WTC11 (cell line): ENCODE measurements around the gene AKAP1. TPM values are rescaled to one million over a fixed set of nuclear protein-coding genes. Genes with fewer than 3 reads are reported as not detected.
"Not testable (repeated sequence)": the region's sequence is repeated elsewhere in the genome, so short reads cannot be mapped to it uniquely, and the experiment has no call there.

ENCODE experiments used
- ATAC-seq: fragments of 200-7000 bp; cut with Tn5 transposase; 2 replicates; pipeline ENCODE4 v1.10.0; 2021; ENCODE audit warnings: mild to moderate bottlenecking, moderate library complexity
- CTCF ChIA-PET: fragments of 300-600 bp; sonication (Branson Sonifier 250); formaldehyde crosslinking; loops from one replicate; lab custom pipeline; 2021; ENCODE audit warnings: antibody characterized with exemption; lab: Charles Lee
- POLR2A ChIA-PET: fragments of 350-600 bp; sonication (Branson Sonifier 250); formaldehyde crosslinking; loops from one replicate; lab custom pipeline; 2021; ENCODE audit warnings: antibody characterized with exemption; lab: Charles Lee
- DNase-seq: peaks from one replicate; pipeline ENCODE4 v3.0.0; 2021; ENCODE audit warnings: low spot score
- H3K27ac Mint-ChIP-seq: 2 replicates; pipeline ENCODE4 v1.8.0; 2021; ENCODE audit warnings: mixed read lengths
- H3K27me3 Mint-ChIP-seq: 2 replicates; pipeline ENCODE4 v1.8.0; 2021; ENCODE audit warnings: low read depth, mild to moderate bottlenecking, moderate library complexity, mixed read lengths
- H3K36me3 Mint-ChIP-seq: 2 replicates; pipeline ENCODE4 v1.8.0; 2021; ENCODE audit warnings: mixed read lengths
- H3K4me1 Mint-ChIP-seq: 2 replicates; pipeline ENCODE4 v1.8.0; 2022; ENCODE audit warnings: mixed read lengths
- H3K4me3 Mint-ChIP-seq: 2 replicates; pipeline ENCODE4 v1.8.0; 2021; ENCODE audit warnings: mild to moderate bottlenecking, moderate library complexity, mixed read lengths
- H3K9me3 Mint-ChIP-seq: 2 replicates; pipeline ENCODE4 v1.8.0; 2021; ENCODE audit warnings: mixed read lengths
- ATF6 ChIP-seq: sonication (generic); formaldehyde crosslinking; IDR thresholded peaks from 2 replicates; pipeline ENCODE4 v1.8.1; 2023; ENCODE audit warnings: mild to moderate bottlenecking, missing genetic modification reagents
- CBFB ChIP-seq: sonication (generic); formaldehyde crosslinking; IDR thresholded peaks from 2 replicates; pipeline ENCODE4 v1.8.1; 2022; ENCODE audit warnings: mild to moderate bottlenecking, low read depth, missing genetic modification reagents
- CDX4 ChIP-seq: fragments of 250-450 bp; sonication (Bioruptor Pico); IDR thresholded peaks from 2 replicates; pipeline ENCODE4 v1.9.0; 2021; ENCODE audit warnings: moderate library complexity, mild to moderate bottlenecking, inconsistent platforms, borderline replicate concordance
- CREB1 ChIP-seq: sonication (generic); formaldehyde crosslinking; IDR thresholded peaks from 2 replicates; pipeline ENCODE4 v1.8.0; 2023; ENCODE audit warnings: mild to moderate bottlenecking, missing genetic modification reagents
- E2F1 ChIP-seq: sonication (generic); formaldehyde crosslinking; IDR thresholded peaks from 2 replicates; pipeline ENCODE4 v1.8.0; 2022; ENCODE audit warnings: mild to moderate bottlenecking, missing genetic modification reagents
- E2F4 ChIP-seq: sonication (generic); formaldehyde crosslinking; IDR thresholded peaks from 2 replicates; pipeline ENCODE4 v1.8.1; 2022; ENCODE audit warnings: low read depth, mild to moderate bottlenecking, moderate library complexity, missing genetic modification reagents, borderline replicate concordance
- FOXK1 ChIP-seq: sonication (generic); formaldehyde crosslinking; IDR thresholded peaks from 2 replicates; pipeline ENCODE4 v1.8.0; 2022; ENCODE audit warnings: mild to moderate bottlenecking, moderate library complexity, missing genetic modification reagents
- FOXP1 ChIP-seq: sonication (generic); formaldehyde crosslinking; IDR thresholded peaks from 2 replicates; pipeline ENCODE4 v1.8.0; 2022; ENCODE audit warnings: missing genetic modification reagents, mild to moderate bottlenecking, moderate library complexity, borderline replicate concordance
- HMGA2 ChIP-seq: fragments of 250-450 bp; sonication (Bioruptor Pico); IDR thresholded peaks from 2 replicates; pipeline ENCODE4 v1.4.0; 2021; ENCODE audit warnings: mild to moderate bottlenecking, moderate library complexity
- JAZF1 ChIP-seq: fragments of 250-450 bp; sonication (Bioruptor Pico); IDR thresholded peaks from 2 replicates; pipeline ENCODE4 v1.9.0; 2021; ENCODE audit warnings: moderate library complexity, mild to moderate bottlenecking, inconsistent platforms
- JUN ChIP-seq: sonication (generic); formaldehyde crosslinking; IDR thresholded peaks from 2 replicates; pipeline ENCODE4 v1.8.0; 2023; ENCODE audit warnings: mild to moderate bottlenecking, missing genetic modification reagents
- MYBL2 ChIP-seq: sonication (generic); formaldehyde crosslinking; IDR thresholded peaks from 2 replicates; pipeline ENCODE4 v1.8.1; 2023; ENCODE audit warnings: mild to moderate bottlenecking, moderate library complexity, missing genetic modification reagents
- NFYB ChIP-seq: sonication (generic); formaldehyde crosslinking; conservative IDR thresholded peaks from 2 replicates; pipeline ENCODE4 v1.8.0; 2022; ENCODE audit warnings: low read depth, missing genetic modification reagents
- NR2C2 ChIP-seq: sonication (generic); formaldehyde crosslinking; IDR thresholded peaks from 2 replicates; pipeline ENCODE4 v1.8.0; 2022; ENCODE audit warnings: mild to moderate bottlenecking, missing genetic modification reagents
- RORB ChIP-seq: fragments of 250-450 bp; sonication (Bioruptor Pico); IDR thresholded peaks from 2 replicates; pipeline ENCODE4 v1.9.0; 2021; ENCODE audit warnings: mild to moderate bottlenecking
- SMAD3 ChIP-seq: sonication (generic); formaldehyde crosslinking; IDR thresholded peaks from 2 replicates; pipeline ENCODE4 v1.8.0; 2022; ENCODE audit warnings: missing genetic modification reagents, mild to moderate bottlenecking, borderline replicate concordance
- STAT6 ChIP-seq: sonication (generic); formaldehyde crosslinking; conservative IDR thresholded peaks from 2 replicates; pipeline ENCODE4 v1.8.1; 2023; ENCODE audit warnings: mild to moderate bottlenecking, low read depth, missing genetic modification reagents, moderate library complexity
- USF1 ChIP-seq: sonication (generic); formaldehyde crosslinking; IDR thresholded peaks from 2 replicates; pipeline ENCODE4 v1.8.0; 2022; ENCODE audit warnings: mild to moderate bottlenecking, missing genetic modification reagents
- USF2 ChIP-seq: sonication (generic); formaldehyde crosslinking; IDR thresholded peaks from 2 replicates; pipeline ENCODE4 v1.8.1; 2023; ENCODE audit warnings: mild to moderate bottlenecking, missing genetic modification reagents, moderate library complexity
- ZMAT4 ChIP-seq: fragments of 250-450 bp; sonication (Bioruptor Pico); IDR thresholded peaks from 2 replicates; pipeline ENCODE4 v1.9.0; 2021; ENCODE audit warnings: mild to moderate bottlenecking
- ZNF232 ChIP-seq: sonication (generic); formaldehyde crosslinking; IDR thresholded peaks from 2 replicates; pipeline ENCODE4 v1.8.0; 2022; ENCODE audit warnings: mild to moderate bottlenecking, missing genetic modification reagents
- ZNF317 ChIP-seq: sonication (generic); formaldehyde crosslinking; IDR thresholded peaks from 2 replicates; pipeline ENCODE4 v1.8.1; 2023; ENCODE audit warnings: low read depth, mild to moderate bottlenecking, moderate library complexity, missing genetic modification reagents, borderline replicate concordance
- total RNA-seq: library from RNA; stranded (reverse); gene quantifications from 3 replicates; pipeline ENCODE4 v1.2.3, GENCODE V29; 2021

The AKAP1 gene
- total RNA-seq, 1 experiment from 2014 or later, result 74.5 TPM

- TF ChIP-seq ZMAT4, result no peak
- no peak for TF ChIP-seq ZNF317 (CRISPR knock-in tag)
- no peak for TF ChIP-seq RORB (CRISPR knock-in tag)
- TF ChIP-seq STAT6 (CRISPR knock-in tag), result no peak
- no peak for TF ChIP-seq FOXK1
- no peak for TF ChIP-seq E2F4 (CRISPR knock-in tag)
- no peak for TF ChIP-seq CREB1 (CRISPR knock-in tag)
- TF ChIP-seq FOXP1 (CRISPR knock-in tag), result no peak
- TF ChIP-seq JAZF1, result no peak
- no peak for TF ChIP-seq E2F1 (CRISPR knock-in tag)
- no peak for TF ChIP-seq NR2C2 (CRISPR knock-in tag)
- TF ChIP-seq, all 79 proteins: peak for 0
These were observed 17.1 kb downstream of the AKAP1 start (continued) for GRCh38 chr17:57102122-57102521.

GRCh38 chr17:57102660-57103059 is 17.6 kb downstream of the AKAP1 start:
- CTCF ChIA-PET, DNase-seq, POLR2A ChIA-PET, H3K27ac Mint-ChIP-seq, H3K36me3 Mint-ChIP-seq, H3K27me3 Mint-ChIP-seq, ATAC-seq, H3K4me3 Mint-ChIP-seq, H3K9me3 Mint-ChIP-seq: not testable (repeated sequence)
- peaks cover 75% of the 10 kb centered on the region for H3K4me1 Mint-ChIP-seq

GRCh38 chr17:57104461-57105175 is 19.6 kb downstream of the AKAP1 start:
- Mint-ChIP-seq H3K36me3 (peaks cover 9% of the 10 kb centered on the region; the same call in 1 of the 2 replicates), H3K4me1 (peaks cover 76% of the 10 kb centered on the region), H3K9me3 (no peaks in the 10 kb centered on the region), H3K27ac (peak overlapping the region; percentile 73), H3K4me3 (no peak overlapping the region), H3K27me3 (no peaks in the 10 kb centered on the region)
- ATAC-seq, result no peak
- DNase-seq, result no peak
- ChIA-PET CTCF (interaction anchor here (1.0 to 6.8 kb wide), 4 partner anchors 8 to 93 kb away, joined by 3 to 38 read pairs (median 26); partner anchors contain the start of gene AKAP1), POLR2A (no interaction called here)
- TF ChIP-seq HMGA2 (CRISPR knock-in tag) (no peak), USF1 (CRISPR knock-in tag) (no peak), CBFB (CRISPR knock-in tag) (no peak), USF2 (CRISPR knock-in tag) (no peak), MYBL2 (no peak), SMAD3 (CRISPR knock-in tag) (no peak), JUN (no peak), ZNF232 (CRISPR knock-in tag) (no peak), NFYB (CRISPR knock-in tag) (no peak), CDX4 (no peak), ATF6 (CRISPR knock-in tag) (no peak), E2F4 (CRISPR knock-in tag) (no peak)
